ENCODE data around the gene FRMD4B.
A peak's percentile ranks its signal among the peaks of the same experiment; 100 is the strongest.

The FRMD4B gene

GRCh38 chr3:69425249-69425648, 39.4 kb upstream of the FRMD4B start:
- peak; percentile 62 for TF ChIP-seq CTCF (IDR thresholded peaks at IDR 0.05; ENCODE audit: borderline replicate concordance, control extremely low read depth, extremely low read depth, insufficient read depth, missing control alignments)
- in situ Hi-C loops (cut with MboI; ENCODE audit: low sequenced_read_pairs, unreplicated experiment) = loop anchor here (10.0 kb wide), 2 partner anchors 100 to 270 kb away; no protein-coding TSS in a partner anchor
- DNase-seq (ENCODE audit: low spot score) = peak; percentile 42

GRCh38 chr3:69423463-69424155, 37.7 kb upstream of the FRMD4B start:
- no peak for TF ChIP-seq CTCF (IDR thresholded peaks at IDR 0.05; ENCODE audit: borderline replicate concordance, control extremely low read depth, extremely low read depth, insufficient read depth, missing control alignments)
- no peak for DNase-seq (ENCODE audit: low spot score)
- in situ Hi-C loops (cut with MboI; ENCODE audit: low sequenced_read_pairs, unreplicated experiment) = loop anchor here (10.0 kb wide), 2 partner anchors 99 to 269 kb away; no protein-coding TSS in a partner anchor

- TF ChIP-seq CTCF (IDR thresholded peaks at IDR 0.05; ENCODE audit: borderline replicate concordance, control extremely low read depth, extremely low read depth, insufficient read depth, missing control alignments) = no peak
- no peak for DNase-seq (ENCODE audit: low spot score)
- in situ Hi-C loops (cut with MboI; ENCODE audit: low sequenced_read_pairs, unreplicated experiment) = loop anchor here (10.0 kb wide), 2 partner anchors 98 to 268 kb away; no protein-coding TSS in a partner anchor
These were observed 36.9 kb upstream of the FRMD4B start for GRCh38 chr3:69422751-69423150.

- TF ChIP-seq CTCF (IDR thresholded peaks at IDR 0.05; ENCODE audit: borderline replicate concordance, control extremely low read depth, extremely low read depth, insufficient read depth, missing control alignments) = no peak
- no peak for DNase-seq (ENCODE audit: low spot score)
- in situ Hi-C loops (cut with MboI; ENCODE audit: low sequenced_read_pairs, unreplicated experiment) = loop anchor here (10.0 kb wide), 2 partner anchors 96 to 266 kb away; no protein-coding TSS in a partner anchor
These were observed 35.1 kb upstream of the FRMD4B start for GRCh38 chr3:69420781-69421520.

GRCh38 chr3:69419276-69419675, 33.4 kb upstream of the FRMD4B start:
- in situ Hi-C loops (cut with MboI; ENCODE audit: low sequenced_read_pairs, unreplicated experiment) = no loop called here
- TF ChIP-seq CTCF (IDR thresholded peaks at IDR 0.05; ENCODE audit: borderline replicate concordance, control extremely low read depth, extremely low read depth, insufficient read depth, missing control alignments) = no peak
- DNase-seq (ENCODE audit: low spot score) = no peak

GRCh38 chr3:69417541-69418078, 31.7 kb upstream of the FRMD4B start:
- DNase-seq (ENCODE audit: low spot score) = no peak
- in situ Hi-C loops (cut with MboI; ENCODE audit: low sequenced_read_pairs, unreplicated experiment) = no loop called here
- no peak for TF ChIP-seq CTCF (IDR thresholded peaks at IDR 0.05; ENCODE audit: borderline replicate concordance, control extremely low read depth, extremely low read depth, insufficient read depth, missing control alignments)
